WTC11 (cell line): ENCODE measurements around the gene CACNA1C.

Experiments
- CREB1 ChIP-seq: sonication (generic); formaldehyde crosslinking; IDR thresholded peaks from 2 replicates; pipeline ENCODE4 v1.8.0; 2023; ENCODE audit warnings: mild to moderate bottlenecking, missing genetic modification reagents
- ELF4 ChIP-seq: sonication (generic); formaldehyde crosslinking; IDR thresholded peaks from 2 replicates; pipeline ENCODE4 v1.8.1; 2022; ENCODE audit warnings: low read depth, mild to moderate bottlenecking, moderate library complexity, missing genetic modification reagents
- IRF2 ChIP-seq: sonication (generic); formaldehyde crosslinking; IDR thresholded peaks from 2 replicates; pipeline ENCODE4 v1.8.0; 2022; ENCODE audit warnings: low read depth, missing genetic modification reagents, borderline replicate concordance
- SOX15 ChIP-seq: fragments of 250-450 bp; sonication (Bioruptor Pico); IDR thresholded peaks from 2 replicates; pipeline ENCODE4 v1.9.0; 2021; ENCODE audit warnings: mild to moderate bottlenecking
- TEAD4 ChIP-seq: sonication (generic); formaldehyde crosslinking; IDR thresholded peaks from 2 replicates; pipeline ENCODE4 v1.8.0; 2022; ENCODE audit warnings: mild to moderate bottlenecking, missing genetic modification reagents
- ZNF416 ChIP-seq: fragments of 250-450 bp; sonication (Bioruptor Pico); IDR thresholded peaks from 2 replicates; pipeline ENCODE4 v1.9.0; 2021; ENCODE audit warnings: mild to moderate bottlenecking, inconsistent platforms
- TF ChIP-seq, protein P1 (sequence below): fragments of 250-450 bp; sonication (Bioruptor Pico); IDR thresholded peaks from 2 replicates; pipeline ENCODE4 v1.9.0; 2021; ENCODE audit warnings: mild to moderate bottlenecking, borderline replicate concordance
- TF ChIP-seq, protein P2 (sequence below): fragments of 200-600 bp; IDR thresholded peaks from 2 replicates; pipeline ENCODE4 v1.8.0; 2022; ENCODE audit warnings: antibody characterized with exemption
- TF ChIP-seq, protein P3 (sequence below): fragments of 250-450 bp; sonication (Bioruptor Pico); IDR thresholded peaks from 2 replicates; pipeline ENCODE4 v1.9.0; 2021; ENCODE audit warnings: mild to moderate bottlenecking
- TF ChIP-seq, protein P4 (sequence below): sonication (generic); formaldehyde crosslinking; IDR thresholded peaks from 2 replicates; pipeline ENCODE4 v1.8.0; 2023; ENCODE audit warnings: missing genetic modification reagents, mild to moderate bottlenecking, borderline replicate concordance
- TF ChIP-seq, protein P5 (sequence below): sonication (generic); formaldehyde crosslinking; IDR thresholded peaks from 2 replicates; pipeline ENCODE4 v1.8.1; 2023; ENCODE audit warnings: mild to moderate bottlenecking, missing genetic modification reagents, borderline replicate concordance
- TF ChIP-seq, protein P6 (sequence below): sonication (generic); formaldehyde crosslinking; IDR thresholded peaks from 2 replicates; pipeline ENCODE4 v1.8.1; 2022; ENCODE audit warnings: mild to moderate bottlenecking, missing genetic modification reagents, moderate library complexity, borderline replicate concordance
- TF ChIP-seq, protein P7 (sequence below): sonication (generic); formaldehyde crosslinking; IDR thresholded peaks from 2 replicates; pipeline ENCODE4 v1.8.0; 2022; ENCODE audit warnings: mild to moderate bottlenecking, missing genetic modification reagents

DNA sequence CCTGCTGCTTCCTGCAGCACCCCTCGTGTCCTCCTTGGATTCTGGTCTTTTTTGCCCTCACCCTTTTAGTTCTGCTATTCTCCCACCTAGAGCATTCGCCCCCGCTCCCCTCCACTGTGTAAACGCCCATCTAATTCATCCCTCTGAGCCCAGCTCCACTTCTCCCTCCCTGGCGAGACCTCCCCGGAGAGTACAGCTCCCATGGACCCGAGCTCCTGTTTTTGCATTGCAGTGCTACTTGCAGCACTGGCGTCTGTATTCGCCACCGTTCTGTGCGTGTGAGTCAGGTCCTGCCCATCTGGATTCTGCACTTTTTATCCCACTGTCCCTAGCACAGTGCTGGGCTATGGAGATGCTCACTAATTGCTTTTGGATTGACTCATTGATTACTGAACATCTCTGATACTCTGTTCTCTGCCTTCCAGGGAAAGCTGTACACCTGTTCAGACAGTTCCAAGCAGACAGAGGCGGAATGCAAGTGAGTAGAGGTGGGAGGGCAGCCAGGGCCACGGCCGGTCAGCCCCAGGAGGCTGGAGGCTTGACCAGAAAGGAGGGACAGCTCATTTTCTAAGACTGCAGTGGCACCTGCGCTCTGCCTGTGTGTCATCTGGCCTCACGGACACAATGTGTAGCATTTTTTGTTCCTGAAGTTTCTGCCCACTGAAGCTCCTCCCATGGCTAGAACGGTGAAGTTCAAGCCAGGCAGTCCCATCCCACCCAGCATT lies 553.6 kb downstream of the CACNA1C start:
- TF ChIP-seq, protein P1, sequence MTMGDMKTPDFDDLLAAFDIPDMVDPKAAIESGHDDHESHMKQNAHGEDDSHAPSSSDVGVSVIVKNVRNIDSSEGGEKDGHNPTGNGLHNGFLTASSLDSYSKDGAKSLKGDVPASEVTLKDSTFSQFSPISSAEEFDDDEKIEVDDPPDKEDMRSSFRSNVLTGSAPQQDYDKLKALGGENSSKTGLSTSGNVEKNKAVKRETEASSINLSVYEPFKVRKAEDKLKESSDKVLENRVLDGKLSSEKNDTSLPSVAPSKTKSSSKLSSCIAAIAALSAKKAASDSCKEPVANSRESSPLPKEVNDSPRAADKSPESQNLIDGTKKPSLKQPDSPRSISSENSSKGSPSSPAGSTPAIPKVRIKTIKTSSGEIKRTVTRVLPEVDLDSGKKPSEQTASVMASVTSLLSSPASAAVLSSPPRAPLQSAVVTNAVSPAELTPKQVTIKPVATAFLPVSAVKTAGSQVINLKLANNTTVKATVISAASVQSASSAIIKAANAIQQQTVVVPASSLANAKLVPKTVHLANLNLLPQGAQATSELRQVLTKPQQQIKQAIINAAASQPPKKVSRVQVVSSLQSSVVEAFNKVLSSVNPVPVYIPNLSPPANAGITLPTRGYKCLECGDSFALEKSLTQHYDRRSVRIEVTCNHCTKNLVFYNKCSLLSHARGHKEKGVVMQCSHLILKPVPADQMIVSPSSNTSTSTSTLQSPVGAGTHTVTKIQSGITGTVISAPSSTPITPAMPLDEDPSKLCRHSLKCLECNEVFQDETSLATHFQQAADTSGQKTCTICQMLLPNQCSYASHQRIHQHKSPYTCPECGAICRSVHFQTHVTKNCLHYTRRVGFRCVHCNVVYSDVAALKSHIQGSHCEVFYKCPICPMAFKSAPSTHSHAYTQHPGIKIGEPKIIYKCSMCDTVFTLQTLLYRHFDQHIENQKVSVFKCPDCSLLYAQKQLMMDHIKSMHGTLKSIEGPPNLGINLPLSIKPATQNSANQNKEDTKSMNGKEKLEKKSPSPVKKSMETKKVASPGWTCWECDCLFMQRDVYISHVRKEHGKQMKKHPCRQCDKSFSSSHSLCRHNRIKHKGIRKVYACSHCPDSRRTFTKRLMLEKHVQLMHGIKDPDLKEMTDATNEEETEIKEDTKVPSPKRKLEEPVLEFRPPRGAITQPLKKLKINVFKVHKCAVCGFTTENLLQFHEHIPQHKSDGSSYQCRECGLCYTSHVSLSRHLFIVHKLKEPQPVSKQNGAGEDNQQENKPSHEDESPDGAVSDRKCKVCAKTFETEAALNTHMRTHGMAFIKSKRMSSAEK (CRISPR knock-in tag): no peak
- TF ChIP-seq, protein P2, sequence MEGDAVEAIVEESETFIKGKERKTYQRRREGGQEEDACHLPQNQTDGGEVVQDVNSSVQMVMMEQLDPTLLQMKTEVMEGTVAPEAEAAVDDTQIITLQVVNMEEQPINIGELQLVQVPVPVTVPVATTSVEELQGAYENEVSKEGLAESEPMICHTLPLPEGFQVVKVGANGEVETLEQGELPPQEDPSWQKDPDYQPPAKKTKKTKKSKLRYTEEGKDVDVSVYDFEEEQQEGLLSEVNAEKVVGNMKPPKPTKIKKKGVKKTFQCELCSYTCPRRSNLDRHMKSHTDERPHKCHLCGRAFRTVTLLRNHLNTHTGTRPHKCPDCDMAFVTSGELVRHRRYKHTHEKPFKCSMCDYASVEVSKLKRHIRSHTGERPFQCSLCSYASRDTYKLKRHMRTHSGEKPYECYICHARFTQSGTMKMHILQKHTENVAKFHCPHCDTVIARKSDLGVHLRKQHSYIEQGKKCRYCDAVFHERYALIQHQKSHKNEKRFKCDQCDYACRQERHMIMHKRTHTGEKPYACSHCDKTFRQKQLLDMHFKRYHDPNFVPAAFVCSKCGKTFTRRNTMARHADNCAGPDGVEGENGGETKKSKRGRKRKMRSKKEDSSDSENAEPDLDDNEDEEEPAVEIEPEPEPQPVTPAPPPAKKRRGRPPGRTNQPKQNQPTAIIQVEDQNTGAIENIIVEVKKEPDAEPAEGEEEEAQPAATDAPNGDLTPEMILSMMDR: no peak
- TF ChIP-seq SOX15 (no peak), ELF4 (no peak), ZNF416 (no peak), CREB1 (CRISPR knock-in tag) (no peak), TEAD4 (CRISPR knock-in tag) (no peak), IRF2 (CRISPR knock-in tag) (no peak)
- TF ChIP-seq, protein P3, sequence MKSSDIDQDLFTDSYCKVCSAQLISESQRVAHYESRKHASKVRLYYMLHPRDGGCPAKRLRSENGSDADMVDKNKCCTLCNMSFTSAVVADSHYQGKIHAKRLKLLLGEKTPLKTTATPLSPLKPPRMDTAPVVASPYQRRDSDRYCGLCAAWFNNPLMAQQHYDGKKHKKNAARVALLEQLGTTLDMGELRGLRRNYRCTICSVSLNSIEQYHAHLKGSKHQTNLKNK (CRISPR knock-in tag): no peak
- TF ChIP-seq, protein P4, sequence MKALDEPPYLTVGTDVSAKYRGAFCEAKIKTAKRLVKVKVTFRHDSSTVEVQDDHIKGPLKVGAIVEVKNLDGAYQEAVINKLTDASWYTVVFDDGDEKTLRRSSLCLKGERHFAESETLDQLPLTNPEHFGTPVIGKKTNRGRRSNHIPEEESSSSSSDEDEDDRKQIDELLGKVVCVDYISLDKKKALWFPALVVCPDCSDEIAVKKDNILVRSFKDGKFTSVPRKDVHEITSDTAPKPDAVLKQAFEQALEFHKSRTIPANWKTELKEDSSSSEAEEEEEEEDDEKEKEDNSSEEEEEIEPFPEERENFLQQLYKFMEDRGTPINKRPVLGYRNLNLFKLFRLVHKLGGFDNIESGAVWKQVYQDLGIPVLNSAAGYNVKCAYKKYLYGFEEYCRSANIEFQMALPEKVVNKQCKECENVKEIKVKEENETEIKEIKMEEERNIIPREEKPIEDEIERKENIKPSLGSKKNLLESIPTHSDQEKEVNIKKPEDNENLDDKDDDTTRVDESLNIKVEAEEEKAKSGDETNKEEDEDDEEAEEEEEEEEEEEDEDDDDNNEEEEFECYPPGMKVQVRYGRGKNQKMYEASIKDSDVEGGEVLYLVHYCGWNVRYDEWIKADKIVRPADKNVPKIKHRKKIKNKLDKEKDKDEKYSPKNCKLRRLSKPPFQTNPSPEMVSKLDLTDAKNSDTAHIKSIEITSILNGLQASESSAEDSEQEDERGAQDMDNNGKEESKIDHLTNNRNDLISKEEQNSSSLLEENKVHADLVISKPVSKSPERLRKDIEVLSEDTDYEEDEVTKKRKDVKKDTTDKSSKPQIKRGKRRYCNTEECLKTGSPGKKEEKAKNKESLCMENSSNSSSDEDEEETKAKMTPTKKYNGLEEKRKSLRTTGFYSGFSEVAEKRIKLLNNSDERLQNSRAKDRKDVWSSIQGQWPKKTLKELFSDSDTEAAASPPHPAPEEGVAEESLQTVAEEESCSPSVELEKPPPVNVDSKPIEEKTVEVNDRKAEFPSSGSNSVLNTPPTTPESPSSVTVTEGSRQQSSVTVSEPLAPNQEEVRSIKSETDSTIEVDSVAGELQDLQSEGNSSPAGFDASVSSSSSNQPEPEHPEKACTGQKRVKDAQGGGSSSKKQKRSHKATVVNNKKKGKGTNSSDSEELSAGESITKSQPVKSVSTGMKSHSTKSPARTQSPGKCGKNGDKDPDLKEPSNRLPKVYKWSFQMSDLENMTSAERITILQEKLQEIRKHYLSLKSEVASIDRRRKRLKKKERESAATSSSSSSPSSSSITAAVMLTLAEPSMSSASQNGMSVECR (CRISPR knock-in tag): no peak
- TF ChIP-seq, protein P5, sequence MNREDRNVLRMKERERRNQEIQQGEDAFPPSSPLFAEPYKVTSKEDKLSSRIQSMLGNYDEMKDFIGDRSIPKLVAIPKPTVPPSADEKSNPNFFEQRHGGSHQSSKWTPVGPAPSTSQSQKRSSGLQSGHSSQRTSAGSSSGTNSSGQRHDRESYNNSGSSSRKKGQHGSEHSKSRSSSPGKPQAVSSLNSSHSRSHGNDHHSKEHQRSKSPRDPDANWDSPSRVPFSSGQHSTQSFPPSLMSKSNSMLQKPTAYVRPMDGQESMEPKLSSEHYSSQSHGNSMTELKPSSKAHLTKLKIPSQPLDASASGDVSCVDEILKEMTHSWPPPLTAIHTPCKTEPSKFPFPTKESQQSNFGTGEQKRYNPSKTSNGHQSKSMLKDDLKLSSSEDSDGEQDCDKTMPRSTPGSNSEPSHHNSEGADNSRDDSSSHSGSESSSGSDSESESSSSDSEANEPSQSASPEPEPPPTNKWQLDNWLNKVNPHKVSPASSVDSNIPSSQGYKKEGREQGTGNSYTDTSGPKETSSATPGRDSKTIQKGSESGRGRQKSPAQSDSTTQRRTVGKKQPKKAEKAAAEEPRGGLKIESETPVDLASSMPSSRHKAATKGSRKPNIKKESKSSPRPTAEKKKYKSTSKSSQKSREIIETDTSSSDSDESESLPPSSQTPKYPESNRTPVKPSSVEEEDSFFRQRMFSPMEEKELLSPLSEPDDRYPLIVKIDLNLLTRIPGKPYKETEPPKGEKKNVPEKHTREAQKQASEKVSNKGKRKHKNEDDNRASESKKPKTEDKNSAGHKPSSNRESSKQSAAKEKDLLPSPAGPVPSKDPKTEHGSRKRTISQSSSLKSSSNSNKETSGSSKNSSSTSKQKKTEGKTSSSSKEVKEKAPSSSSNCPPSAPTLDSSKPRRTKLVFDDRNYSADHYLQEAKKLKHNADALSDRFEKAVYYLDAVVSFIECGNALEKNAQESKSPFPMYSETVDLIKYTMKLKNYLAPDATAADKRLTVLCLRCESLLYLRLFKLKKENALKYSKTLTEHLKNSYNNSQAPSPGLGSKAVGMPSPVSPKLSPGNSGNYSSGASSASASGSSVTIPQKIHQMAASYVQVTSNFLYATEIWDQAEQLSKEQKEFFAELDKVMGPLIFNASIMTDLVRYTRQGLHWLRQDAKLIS (CRISPR knock-in tag): no peak
- TF ChIP-seq, protein P6, sequence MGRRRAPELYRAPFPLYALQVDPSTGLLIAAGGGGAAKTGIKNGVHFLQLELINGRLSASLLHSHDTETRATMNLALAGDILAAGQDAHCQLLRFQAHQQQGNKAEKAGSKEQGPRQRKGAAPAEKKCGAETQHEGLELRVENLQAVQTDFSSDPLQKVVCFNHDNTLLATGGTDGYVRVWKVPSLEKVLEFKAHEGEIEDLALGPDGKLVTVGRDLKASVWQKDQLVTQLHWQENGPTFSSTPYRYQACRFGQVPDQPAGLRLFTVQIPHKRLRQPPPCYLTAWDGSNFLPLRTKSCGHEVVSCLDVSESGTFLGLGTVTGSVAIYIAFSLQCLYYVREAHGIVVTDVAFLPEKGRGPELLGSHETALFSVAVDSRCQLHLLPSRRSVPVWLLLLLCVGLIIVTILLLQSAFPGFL (CRISPR knock-in tag): no peak
- TF ChIP-seq, protein P7, sequence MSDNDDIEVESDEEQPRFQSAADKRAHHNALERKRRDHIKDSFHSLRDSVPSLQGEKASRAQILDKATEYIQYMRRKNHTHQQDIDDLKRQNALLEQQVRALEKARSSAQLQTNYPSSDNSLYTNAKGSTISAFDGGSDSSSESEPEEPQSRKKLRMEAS (CRISPR knock-in tag): no peak
